GM19455 (cell line): ENCODE results near the gene KNOP1.
"Not testable (repeated sequence)": the region's sequence is repeated elsewhere in the genome, so short reads cannot be mapped to it uniquely, and the experiment has no call there.

Experiments used
- ATAC-seq: cut with Tn5 transposase; IDR thresholded peaks from one replicate; pipeline ENCODE4 v1.9.1; 2021; ENCODE audit not compliant: unreplicated experiment

The KNOP1 gene

DNA sequence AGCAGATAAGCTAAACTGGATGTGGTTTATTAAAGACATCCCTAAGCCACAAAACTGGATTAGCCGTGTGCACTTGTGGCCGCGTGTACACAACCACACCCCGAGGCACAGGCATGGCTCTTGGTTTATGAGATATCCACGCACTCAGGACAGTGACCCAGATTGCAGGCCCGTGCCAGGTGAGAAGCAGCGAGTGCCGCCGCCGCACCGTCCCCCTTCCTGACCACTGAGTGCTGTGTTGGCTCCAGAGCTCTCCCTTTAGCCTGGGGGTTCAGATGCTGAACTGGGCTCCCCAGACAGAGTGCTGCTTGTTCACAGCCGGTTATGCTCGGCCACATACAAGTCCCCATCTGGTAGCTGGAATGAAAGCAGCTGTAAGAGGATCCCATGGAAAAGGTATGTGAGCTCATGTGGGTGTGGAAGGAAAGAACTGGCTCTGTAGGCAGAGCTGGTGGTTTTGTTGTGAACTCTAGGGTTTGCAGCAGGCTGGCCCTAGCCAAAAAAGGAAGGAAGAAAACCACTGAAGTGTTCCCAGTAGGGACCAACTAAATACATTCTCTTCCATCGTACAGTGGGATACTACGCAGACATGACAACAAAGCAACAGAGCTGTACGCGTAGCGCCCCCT lies 29.5 kb downstream of the KNOP1 start:
- ATAC-seq: no peak

DNA sequence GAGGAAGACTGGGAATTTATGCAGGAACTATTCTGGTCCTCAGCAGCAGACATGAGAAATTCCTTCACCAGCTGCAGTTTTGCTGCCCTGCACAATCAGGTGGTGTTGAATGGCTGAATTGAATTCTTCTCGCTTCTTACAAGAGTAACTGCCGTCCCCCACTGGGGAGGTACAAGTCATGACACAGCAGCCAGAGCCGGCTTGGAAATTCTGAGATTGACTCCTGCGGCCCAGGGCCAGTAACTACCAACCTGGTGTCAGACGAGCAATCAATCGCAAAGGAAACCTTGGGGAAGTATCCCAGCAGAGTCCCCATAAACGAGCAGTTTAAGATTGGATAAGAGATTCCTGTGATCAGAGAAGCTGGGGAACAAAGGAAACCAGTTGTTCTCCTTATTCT lies 30.7 kb downstream of the KNOP1 start:
- ATAC-seq: no peak

DNA sequence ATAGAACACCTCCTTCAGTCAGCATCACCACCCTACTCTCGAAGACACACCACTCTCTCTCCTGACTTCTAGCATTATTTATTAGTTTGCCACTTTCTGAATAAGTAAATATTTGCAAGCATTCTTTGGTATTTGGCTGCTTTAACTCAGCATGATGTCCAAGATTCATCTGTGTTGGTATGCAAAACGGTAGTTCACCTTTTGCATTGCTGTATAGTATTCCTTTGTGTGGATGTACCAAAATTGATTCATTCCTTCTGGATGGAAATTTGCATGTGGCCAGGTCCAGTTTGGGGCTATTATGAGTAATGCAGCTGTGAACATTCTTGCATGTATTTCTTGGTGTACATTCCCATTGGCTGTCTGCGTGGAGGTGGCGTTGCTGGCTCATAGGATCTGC lies 32.9 kb downstream of the KNOP1 start:
- ATAC-seq: no peak

DNA sequence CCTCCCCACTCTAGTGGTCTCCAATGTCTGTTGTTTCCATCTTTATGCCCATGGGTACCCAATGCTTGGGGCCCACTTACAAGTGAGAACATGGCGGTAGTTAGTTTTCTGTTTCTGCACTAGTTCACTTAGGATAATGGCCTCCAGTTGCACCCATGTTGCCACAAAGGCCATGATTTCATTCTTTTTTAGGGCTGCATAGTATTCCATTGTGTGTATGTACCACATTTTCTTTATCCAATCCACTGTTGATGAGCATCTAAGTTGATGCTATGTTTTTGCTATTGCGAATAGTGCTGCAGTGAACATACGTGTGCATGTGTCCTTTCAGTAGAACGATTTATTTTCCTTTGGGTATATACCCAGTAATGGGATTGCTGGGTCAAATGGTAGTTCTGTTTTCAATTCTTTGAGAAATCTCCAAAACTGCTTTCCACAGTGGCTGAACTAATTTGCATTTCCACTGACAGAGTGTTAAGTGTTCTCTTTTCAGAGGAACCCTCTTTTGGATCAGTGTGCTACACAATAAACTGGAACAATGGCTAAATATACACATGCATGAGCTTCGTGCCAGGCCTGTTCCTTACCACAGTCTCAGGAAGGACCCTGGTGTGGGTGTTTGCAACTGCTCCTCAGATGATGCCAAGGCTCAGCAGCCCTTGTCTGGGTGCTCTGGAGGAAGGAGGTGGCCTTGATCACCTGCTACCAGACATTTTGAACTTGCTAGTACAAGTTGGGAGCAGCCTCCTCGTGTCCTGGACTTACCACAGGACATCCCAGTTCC lies 34.4 kb downstream of the KNOP1 start:
- ATAC-seq: no peak

DNA sequence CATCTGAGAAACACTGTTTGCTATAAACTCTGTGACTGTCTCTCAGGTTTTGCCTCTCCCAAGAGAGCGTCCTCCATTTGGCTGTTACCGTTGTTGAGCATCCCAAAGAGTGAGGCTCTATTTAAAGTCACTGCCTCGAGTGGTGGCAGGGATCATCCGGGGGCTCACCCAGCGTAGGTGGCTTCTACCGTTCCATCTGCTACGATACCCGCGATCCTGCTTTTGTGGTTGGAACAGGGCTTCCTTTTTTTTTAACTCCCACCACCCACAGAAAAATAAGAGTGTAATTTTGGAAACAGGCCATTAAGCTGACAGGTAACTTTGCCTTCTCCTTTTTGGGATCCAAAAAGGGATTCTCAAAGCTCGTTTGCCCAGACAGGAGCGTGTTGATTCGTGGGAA lies 36.4 kb downstream of the KNOP1 start:
- ATAC-seq: no peak

DNA sequence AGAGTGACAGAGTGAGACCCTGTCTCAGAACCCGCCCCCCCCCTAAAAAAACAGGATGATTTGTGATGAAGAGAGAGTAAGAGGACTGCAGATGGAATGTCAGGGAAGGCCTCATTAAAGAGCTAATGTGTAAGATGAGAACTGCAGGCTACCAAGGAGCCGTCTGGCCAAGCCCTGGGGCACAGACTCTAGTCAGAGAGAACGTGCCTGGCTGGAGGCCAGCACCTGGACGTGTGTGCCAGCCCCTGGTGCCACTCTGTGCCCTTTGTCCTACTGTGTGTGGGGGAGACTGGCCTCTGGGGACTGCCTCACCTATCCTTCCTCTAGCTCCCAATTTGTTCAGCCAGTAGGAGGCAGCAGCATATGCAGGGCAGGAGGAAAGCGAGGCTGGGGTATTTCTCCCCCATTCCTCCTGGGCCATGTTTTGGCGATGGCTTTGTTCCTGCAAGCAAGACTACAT lies 37.1 kb downstream of the KNOP1 start:
- ATAC-seq: no peak

DNA sequence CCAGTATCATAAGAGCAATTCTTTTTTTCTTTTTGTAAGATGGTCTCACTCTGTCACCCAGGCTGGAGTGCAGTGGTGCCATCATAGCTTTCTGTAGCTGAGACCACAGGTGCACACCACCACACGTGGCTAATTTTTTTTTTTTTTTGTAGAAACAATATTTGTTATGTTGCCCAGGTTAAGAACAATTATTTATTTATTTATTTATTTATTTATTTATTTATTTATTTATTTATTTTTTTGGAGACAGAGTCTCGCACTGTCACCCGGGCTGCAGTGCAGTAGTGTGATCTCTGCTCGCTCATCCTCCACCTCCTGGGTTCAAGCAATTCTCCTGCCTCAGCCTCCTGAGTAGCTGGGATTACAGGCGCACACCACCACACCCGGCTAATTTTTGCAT lies 38.7 kb downstream of the KNOP1 start:
- ATAC-seq: not testable (repeated sequence)

DNA sequence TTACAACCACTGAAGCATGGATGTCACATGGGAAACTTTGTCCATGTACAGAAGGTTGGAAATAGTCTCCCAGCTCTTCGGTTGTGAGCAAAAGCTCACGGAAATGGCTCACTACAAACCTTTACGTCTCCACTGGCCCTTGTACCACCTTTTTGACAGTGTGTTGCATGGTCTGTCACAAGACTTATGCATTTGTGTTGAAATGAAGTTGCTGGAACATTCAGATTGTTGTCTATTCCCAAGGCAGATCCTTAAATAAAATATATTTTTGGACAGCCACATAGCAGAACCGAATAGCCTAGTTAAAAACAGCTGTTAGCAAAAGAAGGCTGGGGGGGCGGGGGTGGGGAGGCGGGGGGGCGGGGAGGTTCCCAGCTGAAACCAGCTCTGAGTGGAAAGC lies 39.2 kb downstream of the KNOP1 start:
- ATAC-seq: no peak

DNA sequence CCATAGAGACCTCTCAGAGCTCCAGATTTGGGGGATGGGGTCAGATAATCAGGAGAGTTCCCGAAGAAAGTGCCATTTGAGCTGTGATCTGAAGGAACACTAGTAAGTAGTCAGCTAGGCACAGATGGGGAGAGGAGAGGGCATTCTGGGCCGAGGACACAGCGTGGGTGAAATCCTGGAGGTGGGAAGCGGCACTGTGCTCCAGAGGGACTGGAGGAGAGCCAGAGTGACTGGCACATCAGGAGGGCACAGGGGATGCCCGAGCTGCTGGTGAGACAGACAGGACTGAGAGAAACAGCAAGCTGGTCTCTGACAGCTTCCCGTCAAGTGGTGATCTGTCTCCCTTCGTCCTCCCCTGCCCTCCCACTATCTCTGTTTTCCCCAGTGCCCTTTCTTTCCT lies 40.6 kb downstream of the KNOP1 start:
- ATAC-seq: no peak

DNA sequence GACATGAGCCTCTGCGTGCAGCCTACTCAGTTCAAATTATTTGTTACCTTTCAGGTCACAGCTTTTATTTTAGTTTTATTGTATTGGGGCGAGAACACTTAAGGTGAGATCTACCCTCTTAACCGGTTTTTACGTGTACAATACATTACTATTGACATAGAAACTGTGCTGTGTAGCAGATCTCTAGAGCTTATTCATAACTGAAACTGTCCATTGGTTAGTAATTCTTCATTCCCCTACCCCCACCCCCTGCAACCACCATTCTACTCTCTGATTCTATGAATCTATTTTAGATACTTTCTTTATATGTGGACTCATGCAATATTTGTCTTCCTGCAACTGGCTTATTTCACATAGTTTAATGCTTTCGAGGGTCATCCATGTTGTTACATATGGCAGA lies 43.5 kb downstream of the KNOP1 start:
- no peak for ATAC-seq

DNA sequence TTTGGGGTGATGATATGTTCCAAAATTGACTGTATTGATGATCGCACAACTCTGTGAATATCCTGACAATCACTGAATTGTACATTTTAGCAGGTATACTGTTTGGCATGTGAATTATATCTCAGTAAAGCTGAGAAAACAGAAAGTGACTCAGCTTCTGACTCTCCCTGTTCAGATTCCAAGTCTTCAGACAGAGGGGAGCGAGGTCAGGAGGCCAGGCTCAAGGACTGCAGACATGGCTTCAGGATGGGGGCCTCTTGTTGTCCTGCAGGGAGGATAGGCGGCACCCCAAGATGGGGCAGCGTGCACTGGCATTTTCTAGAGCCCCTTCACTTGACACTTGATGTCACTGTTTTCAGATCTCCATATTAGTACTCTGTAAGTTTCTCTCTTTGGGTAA lies 45.6 kb downstream of the KNOP1 start:
- ATAC-seq: no peak

DNA sequence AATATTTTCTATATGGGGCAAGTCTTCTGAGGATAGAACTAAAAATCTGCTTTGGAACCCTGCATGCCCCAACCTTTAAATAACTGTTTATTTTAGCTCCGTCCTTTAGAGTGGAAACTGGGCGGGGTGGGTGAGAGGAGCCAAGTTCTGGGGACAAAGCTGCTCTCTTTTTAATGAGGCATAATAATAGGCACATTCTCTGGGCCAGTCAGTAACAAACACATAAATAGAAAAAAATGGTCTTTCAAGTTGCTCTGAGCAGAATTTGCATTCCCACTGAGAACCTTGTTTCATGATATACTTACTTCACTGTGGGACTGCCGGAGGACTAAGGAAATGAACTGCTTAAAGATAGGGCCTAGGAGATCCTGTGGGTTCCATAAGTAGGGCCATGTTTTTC lies 51.5 kb downstream of the KNOP1 start:
- no peak for ATAC-seq

DNA sequence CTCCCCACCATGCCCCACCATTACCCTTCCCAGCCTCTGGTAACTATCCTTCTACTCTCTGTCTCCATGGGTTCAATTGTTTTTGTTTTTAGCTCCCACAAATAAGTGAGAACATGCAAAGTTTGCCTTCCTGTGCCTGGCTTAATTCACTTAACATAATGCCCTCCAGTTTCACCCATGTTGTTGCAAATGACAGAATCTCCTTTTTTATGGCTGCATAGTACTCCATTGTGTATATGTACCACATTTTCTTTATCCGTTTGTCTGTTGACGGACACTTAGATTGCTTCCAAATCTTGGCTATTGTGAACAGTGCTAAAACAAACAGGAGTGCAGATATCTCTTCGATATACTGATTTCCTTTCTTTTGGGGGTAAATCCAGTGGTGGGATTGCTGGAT lies 52.7 kb downstream of the KNOP1 start:
- ATAC-seq: not testable (repeated sequence)

DNA sequence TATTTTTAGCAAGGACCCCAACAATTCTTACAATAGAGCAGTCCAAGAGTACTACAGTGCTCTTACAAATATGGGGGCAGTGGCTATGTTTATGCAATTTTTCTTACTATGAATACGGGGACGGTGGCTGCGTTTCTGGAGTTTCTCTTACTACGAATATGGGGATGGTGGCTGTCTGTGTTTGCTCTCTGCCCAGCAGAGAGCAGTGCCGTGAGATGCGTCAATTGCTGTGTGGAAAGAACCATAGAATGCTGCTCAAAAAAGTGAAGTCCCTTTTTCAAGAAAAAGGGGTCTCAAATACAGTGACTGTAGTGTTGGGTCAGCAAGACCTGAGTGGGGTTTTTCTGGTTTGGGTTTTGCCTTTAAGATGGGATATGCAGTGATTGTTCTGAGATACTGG lies 53.9 kb downstream of the KNOP1 start:
- ATAC-seq: no peak

DNA sequence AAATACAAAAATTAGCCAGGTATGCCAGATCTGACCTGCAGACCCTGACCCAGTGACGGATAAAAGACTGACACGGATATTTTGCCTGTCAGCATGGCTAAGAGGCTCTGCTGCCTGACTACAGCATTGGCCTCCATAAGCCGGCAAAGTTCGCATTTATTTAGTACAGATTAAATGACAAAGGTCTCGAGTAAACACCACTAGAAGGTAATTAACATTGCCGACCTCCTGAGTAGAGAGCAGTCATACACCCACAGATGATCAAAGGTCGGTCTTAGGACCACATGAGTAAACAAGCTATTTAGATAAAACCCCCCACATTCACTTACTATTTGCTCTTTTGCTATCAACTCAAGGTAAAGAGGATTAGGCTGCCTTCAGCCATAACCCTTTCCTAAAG lies 55.7 kb downstream of the KNOP1 start:
- ATAC-seq: no peak

DNA sequence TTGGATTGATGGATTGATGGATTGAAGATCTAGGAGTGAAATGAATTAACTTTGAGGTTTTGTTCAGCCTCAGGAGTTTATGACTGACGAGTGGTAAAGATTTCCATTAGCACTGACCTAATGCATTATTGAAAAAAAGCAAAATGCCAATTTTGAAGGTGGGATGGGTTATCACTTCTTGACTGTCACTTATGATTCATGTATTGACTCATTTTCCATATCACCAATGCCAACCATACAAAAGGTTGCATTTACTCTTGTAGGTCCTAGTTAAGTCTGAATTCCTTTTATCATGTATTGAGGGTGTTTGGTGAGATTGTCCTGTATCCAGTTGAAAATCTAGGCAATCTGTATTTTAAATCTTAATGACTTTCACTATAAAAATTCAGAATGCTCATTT lies 57.6 kb downstream of the KNOP1 start:
- no peak for ATAC-seq

DNA sequence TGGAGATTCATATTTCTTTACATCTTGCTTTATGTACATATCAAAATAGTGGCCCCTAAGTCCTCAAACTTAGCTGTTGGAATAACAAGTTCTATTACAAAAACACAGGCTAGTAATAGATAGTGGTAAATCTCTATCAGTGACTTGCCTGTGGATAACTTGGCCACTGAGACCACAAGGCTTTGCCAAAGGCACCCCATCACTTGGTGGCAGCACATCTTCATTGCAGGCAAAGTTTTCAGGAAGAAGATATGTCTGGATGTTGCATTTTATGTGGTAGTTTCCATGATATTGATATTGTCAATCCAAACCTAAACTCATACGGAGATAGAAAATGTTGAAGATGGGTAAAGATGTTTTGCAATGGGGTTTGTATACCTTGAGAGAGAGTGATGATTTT lies 58.5 kb downstream of the KNOP1 start:
- ATAC-seq: no peak

DNA sequence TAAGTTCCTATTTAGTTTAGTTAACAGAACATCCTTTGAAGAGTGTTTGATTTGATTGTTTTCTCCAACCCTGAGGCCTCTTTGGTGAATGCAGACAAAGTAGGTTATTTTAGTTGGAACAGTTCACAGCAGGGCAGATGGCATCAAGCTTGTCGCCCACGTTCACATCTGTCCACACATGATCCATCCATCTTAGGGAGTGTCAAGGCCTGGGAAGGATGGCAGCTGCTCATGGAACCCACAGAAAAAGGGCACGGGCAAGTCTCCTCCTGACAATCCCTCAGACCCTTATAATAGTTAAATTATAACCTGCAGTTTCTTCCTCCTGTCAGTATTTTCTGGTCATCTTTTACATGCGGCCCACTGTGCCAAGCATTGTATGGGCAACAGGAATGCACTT lies 60.2 kb downstream of the KNOP1 start:
- no peak for ATAC-seq

DNA sequence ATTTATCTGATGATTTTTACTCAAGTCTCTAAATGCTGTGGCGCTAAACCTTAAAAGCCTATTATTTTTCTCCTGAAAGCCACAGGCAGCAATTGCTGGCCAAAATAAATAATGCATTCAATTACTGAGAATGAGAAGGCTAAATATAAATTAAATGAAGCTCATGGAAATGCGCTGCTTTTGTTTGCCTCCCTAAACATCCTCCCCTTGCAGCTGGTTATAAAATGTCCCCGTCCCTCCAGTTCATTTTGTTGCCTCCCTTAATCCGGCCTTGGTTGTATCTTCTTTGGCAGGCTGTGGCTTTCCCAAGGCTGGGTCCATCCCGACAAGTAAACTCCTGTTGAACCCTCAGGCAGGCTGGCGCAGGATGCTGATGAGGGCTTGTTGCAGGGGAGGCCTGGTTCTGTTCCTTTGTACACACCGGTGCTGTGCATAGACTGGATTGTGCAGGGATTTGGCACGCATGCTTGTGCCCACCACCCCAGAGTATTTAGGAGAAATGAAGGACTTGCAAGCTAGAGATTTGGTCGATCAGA lies 62.7 kb downstream of the KNOP1 start:
- ATAC-seq: no peak

DNA sequence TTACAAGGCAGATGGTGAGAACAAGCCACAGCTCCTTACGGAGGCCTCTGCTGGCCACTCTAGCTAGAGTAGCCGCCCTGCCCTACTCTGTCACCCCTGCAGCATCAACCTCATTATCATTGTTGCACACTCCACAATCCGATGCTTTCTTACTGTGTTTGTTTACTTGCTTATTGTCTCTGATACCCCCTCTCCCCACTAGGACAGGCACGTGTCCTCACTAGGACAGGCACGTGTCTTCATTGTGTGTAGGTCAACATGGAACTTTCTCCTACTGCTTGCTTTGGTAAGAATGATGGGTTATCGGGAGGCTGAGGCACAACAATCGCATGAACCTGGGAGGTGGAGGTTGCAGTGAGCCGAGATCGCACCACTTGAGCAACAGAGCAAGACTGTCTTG lies 63.9 kb downstream of the KNOP1 start:
- ATAC-seq: no peak
